Retinal pigment epithelial cell (primary cell): ENCODE data around the gene GPR82.
A peak's percentile ranks its signal among the peaks of the same experiment; 100 is the strongest.

Experiments
- DNase-seq: peaks from one replicate; pipeline ENCODE4 v3.0.0-alpha.2; 2010; ENCODE audit warnings: low read depth
- H3K4me3 ChIP-seq: 2 replicates; pipeline ENCODE4 v1.5.1; 2011; ENCODE audit warnings: mild to moderate bottlenecking, low read length, control low read depth, moderate library complexity
- CTCF ChIP-seq: conservative IDR thresholded peaks from 2 replicates; pipeline ENCODE4 v1.5.1; 2011; ENCODE audit warnings: low read depth, low read length, control low read depth, inconsistent platforms

GPR82 gene

GRCh38 chrX:41758401-41758800, 34.4 kb downstream of the GPR82 start:
- no peak for DNase-seq
- no peak overlapping the region for H3K4me3 ChIP-seq
- TF ChIP-seq CTCF, result no peak

- no peak overlapping the region for H3K4me3 ChIP-seq
- no peak for DNase-seq
- TF ChIP-seq CTCF, result peak; percentile 53
Measured at GRCh38 chrX:41759817-41760216, 35.8 kb downstream of the GPR82 start.

GRCh38 chrX:41761169-41761568, 37.2 kb downstream of the GPR82 start:
- H3K4me3 ChIP-seq, result no peak overlapping the region
- DNase-seq, result no peak
- no peak for TF ChIP-seq CTCF

- TF ChIP-seq CTCF, result no peak
- no peak overlapping the region for H3K4me3 ChIP-seq
- no peak for DNase-seq
Measured at GRCh38 chrX:41761702-41762101, 37.7 kb downstream of the GPR82 start.

- DNase-seq, result peak; percentile 51
Measured at GRCh38 chrX:41779030-41779564, 55.1 kb downstream of the GPR82 start.

More at GRCh38 chrX:41779030-41779564, 55.1 kb downstream of the GPR82 start:
- no peak for TF ChIP-seq CTCF
- H3K4me3 ChIP-seq, result no peak overlapping the region
